Measurements from ENCODE around the gene MARCHF10.
"Not testable (repeated sequence)": the region's sequence is repeated elsewhere in the genome, so short reads cannot be mapped to it uniquely, and the experiment has no call there.

The MARCHF10 gene

GRCh38 chr17:62714016-62714777 lies 93.9 kb downstream of the MARCHF10 start:
- no peak for DNase-seq

DNA sequence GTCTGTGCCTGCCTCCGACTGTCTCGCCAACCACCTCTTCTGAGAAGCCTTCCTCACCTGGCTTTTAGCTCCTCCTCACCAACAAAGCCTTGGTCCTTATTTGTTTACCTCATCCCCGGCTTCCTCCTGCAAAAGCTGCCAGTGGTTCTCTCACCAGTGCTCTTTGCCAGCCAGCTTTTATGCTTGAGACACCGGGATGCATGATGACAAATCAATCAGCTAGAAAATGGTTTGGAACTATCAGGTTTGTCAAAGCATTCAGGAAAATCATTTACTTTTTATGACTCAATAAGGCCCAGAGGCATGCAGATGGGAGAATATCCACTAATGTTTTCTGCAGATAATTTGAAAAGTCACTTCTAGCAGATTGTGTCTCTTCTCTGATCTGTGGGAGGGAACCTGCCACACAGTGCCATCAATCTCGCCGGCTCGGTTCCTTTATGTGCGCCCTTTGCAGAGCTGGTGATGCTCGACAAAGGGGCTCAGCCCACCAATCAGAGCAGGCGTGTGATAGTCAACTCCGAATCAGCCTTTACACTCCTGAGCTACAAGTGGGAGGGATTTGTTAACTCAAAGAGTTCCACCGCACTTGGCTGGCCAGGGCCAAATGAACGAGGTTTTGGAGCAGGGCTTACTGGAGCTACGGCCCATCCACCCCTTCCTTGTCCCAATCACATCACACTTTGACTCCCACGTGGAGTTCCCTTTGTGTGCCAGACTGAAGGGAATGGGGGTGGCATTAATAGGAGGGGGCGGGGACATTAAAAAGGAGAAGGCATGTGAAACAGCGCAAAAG lies 94.8 kb downstream of the MARCHF10 start:
- no peak for DNase-seq

DNA sequence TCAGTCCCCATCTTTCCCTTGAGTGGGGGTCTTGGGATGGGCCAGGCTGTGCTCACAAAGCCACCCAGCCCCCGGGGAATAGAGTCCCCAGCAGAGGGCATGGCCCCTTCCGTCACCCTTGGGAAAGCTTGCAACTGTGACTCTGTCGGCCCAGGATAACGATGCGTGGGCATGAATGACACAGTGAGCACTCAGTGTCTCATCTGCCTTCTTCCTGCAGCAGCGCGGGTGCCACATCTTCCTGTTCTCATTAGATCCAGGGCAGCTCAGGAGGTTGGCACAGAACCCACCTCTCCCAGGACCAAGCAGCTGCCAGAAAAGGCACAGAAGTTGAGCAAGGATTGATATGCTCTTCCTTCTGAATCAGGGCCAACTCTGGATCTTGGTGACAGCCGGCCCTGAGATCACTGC lies 95.9 kb downstream of the MARCHF10 start:
- DNase-seq: no peak

DNA sequence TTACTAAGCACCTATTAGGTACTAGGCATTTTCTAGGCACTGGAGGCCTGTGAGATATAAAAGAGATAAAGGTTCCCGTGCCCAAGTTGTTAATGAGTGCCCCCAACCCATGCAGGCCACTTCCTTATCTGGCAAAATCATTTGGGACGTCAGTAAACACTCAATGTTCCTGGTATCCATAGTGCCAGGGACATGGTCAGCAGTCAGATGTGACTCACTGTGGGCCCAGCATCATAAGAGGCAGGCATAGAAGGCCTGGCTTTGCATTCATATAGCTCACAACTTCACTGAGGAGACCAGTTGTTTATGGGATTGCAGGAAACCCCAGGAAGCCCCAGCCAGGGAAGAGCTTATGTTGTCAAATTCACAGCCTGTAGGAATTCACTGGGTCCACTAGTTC lies 99.5 kb downstream of the MARCHF10 start:
- DNase-seq: no peak

DNA sequence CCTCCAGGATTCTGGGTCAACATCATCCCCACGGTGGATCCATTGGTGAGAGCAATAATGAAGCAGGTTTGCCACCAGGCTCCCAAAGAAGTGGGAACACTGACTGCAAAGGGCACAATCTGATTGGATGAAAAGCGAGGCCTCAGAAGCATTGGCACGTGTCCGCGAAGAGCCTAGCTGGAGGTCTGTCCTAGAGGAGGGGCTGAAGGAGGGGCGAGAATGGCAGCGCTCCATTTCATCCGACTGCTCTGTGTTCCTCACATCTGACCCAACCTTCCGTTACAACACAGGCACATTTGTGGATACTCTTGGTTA lies 100.7 kb downstream of the MARCHF10 start:
- DNase-seq: no peak

DNA sequence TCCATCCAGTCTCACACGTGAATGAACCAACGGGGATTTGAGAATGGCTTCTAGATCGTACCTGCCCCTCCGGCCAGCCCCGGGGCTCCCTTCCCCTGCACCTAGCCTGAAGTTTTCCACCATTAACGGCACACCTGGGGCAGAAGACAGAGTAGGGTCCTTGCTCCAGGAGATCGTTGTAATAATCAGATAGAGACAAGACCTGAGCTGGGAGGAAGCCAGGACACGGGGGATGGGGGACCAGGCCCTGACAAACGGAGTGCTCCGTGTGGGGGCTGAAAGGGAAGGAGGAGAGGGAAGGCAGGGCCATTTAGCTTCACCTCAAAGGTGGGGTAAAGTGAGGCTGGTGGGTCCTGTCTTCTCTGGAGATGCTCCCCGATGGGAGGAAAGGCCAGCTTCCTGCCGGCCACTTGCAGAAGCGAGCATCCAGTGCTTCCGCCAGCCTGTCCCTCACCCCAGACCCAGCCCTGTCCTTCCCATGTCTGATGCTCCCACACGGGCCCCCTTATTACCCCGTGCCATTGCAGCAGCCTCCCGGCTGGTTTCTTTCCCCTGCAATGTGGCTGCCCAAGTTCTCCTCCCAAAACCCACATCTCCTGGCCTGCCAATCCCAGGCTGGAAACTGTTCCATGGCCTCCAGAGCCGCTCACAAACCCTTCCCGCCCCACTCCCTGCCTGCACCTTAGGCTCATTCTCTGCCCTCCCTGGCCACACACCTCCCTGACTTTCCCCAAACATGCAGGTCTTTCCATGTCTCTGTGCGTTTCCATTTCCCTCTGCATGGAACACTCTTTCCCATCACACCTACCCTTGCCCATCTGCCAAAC lies 101.3 kb downstream of the MARCHF10 start:
- no peak for DNase-seq

DNA sequence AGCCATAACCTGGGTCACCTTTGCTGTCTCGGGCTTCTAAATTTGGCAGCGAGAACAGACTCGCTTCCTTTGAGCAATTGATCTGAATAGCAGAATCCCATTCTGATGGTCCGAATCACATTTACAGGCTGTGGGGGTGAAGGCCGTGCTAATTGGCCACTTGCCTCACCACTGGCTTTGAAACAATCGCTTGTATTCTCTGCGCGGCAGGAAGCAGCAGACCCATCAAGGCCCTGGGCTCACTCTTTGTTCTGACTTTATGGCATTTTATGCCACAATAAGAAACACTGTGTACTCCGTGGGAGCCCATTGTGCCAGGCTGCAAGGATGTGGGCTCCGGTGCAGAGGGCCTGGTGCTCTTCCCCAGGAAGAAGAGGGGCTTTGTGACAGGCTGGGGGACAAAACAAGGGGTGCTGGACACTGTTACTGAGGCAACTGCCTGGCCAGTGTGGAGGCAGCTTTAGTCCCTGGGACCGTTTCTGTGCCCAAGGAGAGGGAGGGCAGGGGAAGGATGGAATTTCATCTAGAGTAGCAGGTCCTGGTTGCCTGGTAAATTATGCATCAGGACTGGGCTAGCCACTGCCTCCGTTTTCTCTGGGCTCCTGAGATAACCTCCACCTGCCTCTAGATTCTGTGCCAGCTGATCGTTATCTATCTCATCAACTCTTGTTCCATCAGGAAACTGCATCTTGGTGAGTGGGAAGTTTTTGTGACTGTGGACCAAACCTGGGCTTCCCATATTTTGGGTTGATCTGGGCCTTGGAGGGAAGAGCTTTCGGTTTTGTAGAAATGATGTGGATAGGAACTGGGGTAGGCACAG lies 102.1 kb downstream of the MARCHF10 start:
- DNase-seq: no peak

DNA sequence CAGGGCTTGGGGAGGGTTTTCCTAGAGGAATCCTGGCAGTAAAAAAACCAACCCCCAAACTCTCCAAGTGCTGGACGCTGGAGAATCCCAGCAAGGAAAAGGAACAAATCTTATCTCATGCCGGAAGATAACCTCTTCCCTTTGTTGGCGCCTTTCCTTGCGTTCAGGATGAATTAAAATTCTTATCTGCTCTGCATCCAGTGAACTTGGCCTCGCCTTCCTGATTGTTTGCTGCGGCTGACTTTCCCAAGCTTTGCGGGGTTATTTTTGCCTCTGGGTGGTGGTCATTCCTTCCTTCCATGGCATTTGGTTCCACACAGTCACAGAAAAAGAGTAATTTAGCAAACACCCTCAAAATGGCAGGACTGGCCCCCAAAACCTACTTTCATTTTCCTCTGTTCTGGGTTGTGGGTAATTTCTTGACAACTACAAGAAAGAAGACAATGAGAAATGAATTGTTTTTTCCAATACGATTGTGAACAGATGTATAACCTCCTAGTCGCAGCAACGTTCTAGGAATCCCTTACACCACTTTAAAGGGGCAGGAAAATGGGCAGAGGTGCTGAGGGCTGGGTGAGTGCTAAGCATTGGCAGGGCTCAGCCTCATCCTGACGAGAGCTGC lies 102.8 kb downstream of the MARCHF10 start:
- no peak for DNase-seq

DNA sequence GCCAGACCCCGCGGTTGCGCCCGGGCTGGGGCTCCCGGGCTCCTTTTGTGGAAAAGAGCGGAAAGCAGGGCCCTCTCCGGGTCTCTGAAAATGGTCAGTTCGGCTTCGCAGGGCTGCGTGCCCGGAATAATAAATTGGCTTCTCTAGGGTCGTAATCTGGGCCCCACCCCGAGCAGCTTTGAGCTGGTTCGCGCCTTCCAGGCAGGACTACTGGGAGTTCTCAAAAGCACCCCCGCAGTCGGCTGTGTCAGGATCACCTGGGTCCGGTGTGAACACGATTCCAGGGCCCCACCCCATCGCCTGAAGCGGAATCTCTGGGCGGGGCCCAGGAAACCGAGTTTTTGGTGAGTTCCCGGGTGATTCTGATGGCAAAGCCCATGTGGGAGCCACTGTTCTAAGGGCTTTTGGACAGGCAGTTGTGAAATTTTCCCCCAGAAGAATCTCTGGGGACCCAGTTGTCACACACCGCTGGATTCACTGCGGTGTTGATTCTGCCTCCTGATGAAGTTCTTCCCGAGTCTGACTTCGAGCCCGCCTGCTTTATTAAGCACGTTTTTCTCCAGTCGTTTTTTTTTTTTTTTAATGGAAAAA lies 103.6 kb downstream of the MARCHF10 start:
- no peak for DNase-seq

DNA sequence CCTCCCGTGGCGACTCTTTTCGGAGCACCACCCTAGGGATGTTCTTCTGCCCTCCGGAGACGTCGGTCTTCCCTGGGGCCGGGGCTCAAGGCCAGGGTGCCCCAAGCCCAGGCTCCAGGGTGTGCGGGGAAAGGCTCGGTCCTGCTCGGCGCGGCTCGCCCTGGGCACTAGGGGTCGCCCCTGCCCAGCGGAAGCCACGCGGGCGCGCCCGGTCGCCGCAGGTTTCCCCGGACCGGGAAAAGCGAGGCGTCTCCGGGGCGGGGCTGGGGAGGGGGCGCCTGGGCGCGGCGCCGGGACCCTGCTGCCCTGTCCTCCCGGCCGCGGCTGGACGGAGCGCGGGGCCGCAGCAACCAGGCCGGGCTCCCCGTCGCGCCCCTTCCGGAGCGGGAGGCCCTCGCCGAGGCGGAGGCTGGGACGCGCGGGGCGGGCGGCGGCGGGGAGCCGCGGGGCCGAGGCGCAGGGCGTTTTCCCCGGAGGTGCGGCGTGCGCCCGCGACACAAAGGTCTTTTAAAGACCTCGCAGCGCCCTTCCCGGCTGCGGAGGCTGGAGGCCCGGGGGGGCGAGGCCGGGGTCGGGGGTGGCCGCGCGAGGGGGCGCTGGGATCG lies 104.2 kb downstream of the MARCHF10 start:
- DNase-seq: peak; percentile 75

DNA sequence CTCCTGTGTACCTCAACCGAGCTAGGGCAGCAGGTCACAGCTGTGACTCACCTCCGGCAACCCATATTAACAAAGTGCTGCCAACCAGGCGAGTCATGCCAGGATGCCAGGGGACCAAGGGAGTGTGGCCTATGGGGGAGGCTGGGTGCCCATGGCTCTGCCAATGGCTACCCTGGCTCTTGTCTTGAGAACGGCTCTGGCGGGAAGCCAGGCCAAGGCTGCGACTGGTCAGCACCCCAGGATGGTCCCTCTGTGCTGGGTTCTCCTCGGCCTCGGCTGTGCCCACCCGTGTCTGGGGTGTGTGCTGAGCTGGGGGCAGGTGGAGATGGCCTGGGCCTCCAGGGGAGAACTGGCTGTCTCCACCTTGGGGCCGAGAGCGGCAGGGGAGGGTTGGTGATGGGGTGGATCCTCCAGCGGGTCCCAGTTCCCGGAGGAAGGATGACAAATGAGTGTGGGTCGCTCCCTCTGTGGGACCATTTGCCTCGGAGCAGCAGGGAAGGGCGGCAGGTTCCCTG lies 104.8 kb downstream of the MARCHF10 start:
- DNase-seq: no peak

- no peak for DNase-seq
Measured at GRCh38 chr17:62702746-62703260, 105.3 kb downstream of the MARCHF10 start.

- no peak for DNase-seq
Measured at GRCh38 chr17:62701706-62702085, 106.4 kb downstream of the MARCHF10 start.

DNA sequence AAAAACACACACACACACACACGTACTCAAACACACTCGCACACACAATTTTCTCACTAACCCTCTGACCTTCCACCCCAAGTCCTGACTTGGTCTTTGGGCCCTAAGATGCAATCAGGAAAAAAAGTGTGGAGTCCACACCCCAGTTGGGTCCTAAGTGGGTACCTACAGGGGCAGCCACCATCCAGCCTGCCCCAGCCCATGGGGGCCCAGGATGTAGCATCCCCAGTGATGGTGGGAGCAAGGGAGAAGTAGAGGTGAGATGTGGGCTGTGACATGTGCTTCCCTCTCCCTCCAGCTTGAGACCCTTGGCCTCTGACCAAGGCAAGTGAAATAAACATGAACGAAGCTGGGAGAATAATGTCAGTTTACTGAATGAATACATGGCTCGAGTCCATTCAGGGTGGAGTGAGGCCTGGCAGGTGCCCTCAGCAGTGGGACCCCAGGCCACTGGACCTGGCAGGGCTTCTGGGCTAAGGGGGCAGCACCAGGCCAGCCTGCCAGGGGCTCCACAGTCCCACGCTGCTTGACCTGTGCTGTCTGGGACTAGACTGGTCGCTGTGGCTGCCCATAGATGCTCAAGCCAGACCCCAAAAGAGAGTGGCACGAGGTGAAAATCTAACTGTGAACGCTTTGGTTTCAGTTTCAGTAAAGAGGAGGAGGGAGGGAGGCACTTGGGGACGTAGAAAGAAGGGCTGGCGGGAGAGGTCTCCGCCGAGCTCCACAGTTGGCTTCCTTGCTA lies 107.0 kb downstream of the MARCHF10 start:
- no peak for DNase-seq

DNA sequence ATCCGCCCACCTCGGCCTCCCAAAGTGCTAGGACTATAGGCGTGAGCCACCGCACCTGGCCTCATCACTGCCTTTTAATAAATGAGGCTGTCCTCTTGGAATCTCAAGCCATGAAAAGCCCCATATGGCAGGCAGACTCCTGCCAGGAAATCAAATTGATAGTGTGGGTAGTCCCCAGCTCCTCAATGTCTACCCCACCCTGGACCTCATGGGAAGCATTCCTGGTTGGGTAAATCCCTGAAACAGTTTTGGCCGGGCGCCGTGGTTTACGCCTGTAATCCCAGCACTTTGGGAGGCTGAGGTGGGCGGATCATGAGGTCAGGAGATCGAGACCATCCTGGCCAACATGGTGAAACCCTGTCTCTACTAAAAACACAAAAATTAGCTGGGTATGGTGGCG lies 109.7 kb downstream of the MARCHF10 start:
- DNase-seq: not testable (repeated sequence)

- DNase-seq: no peak
Measured at GRCh38 chr17:62696726-62697490, 111.2 kb downstream of the MARCHF10 start.

DNA sequence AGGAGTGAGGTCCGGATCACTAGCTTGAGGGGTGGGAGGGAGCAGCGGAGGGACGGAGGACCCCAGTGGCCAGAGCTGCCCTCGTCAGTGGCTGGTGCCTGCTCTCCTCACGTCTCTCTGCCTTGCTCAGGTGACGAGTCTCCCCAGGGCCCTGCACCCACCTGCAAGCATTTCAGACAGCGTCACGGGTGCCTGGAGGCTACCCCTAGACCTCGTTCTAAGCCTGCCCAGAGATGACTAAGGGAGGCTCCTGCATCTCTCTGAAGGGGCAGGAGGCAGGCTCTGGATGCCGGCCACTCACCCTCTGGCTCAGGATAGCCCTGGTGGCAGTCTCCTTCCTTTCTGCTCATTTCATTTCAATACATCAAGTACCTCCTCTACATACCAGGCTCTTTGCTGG lies 111.9 kb downstream of the MARCHF10 start:
- no peak for DNase-seq

DNA sequence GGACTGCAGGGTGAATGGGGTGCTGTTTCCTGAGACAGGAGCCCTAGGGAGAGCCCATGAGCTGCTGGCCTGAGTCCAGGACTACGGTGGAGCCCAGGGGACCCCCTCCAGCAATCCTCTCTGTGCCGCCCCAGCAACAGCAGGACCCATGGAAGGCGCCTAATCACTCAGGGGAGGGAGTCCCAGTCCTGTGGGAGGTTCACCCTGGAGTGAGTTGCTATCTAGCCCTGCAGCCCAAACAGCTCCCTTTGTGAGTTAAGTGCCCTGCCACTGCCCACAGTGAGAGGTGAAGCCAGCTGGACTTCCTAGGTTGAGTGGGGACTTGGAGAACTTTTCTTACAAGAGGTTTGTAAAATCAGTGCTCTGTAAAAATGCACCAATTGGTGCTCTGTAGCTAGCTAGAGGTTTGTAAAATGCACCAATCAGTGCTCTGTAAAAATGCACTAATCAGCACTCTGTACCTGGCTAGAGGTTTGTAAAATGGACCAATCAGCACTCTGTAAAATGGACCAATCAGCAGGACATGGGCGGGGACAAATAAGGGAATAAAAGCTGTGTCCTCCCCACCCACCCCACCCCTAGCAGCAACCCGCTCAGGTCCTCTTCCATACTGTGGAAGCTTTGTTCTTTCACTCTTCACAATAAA lies 112.9 kb downstream of the MARCHF10 start:
- DNase-seq: not testable (repeated sequence)

All from stimulated activated CD4-positive, alpha-beta T cell treated with anti-CD3 and anti-CD28 coated beads, Interleukin-12 subunit alpha, Interleukin-12 subunit beta, amount 100 ng/mL, for 4 hours (primary cell).